ENCODE measurements around the gene UBXN1.
"Not testable (repeated sequence)": the region's sequence is repeated elsewhere in the genome, so short reads cannot be mapped to it uniquely, and the experiment has no call there.

UBXN1 gene

GRCh38 chr11:62708793-62709192 lies 29.9 kb upstream of the UBXN1 start:
- no peak for DNase-seq (ENCODE audit: low read depth)

GRCh38 chr11:62708392-62708791 lies 29.5 kb upstream of the UBXN1 start:
- no peak for DNase-seq (ENCODE audit: low read depth)

GRCh38 chr11:62707277-62707861 lies 28.5 kb upstream of the UBXN1 start, which contains the start of the genes BSCL2 and GNG3:
BSCL2 (minus strand) TSS chr11:62707424; CDS start chr11:62707195, 229 bp downstream.
GNG3 (plus strand) TSS chr11:62707676; CDS start chr11:62708296, 620 bp downstream.
- no peak for DNase-seq (ENCODE audit: low read depth)

- no peak for DNase-seq (ENCODE audit: low read depth)
Measured at GRCh38 chr11:62706850-62707247, 28.0 kb upstream of the UBXN1 start.

GRCh38 chr11:62705880-62706849 lies 27.3 kb upstream of the UBXN1 start:
- DNase-seq (ENCODE audit: low read depth) = peak; percentile 96

- DNase-seq (ENCODE audit: low read depth) = no peak
Measured at GRCh38 chr11:62705413-62705812, 26.5 kb upstream of the UBXN1 start.

GRCh38 chr11:62703921-62704320 lies 25.0 kb upstream of the UBXN1 start:
- not testable (repeated sequence) for DNase-seq (ENCODE audit: low read depth)

- peak; percentile 39 for DNase-seq (ENCODE audit: low read depth)
Measured at GRCh38 chr11:62702246-62702645, 23.4 kb upstream of the UBXN1 start.

GRCh38 chr11:62694455-62695167 lies 15.7 kb upstream of the UBXN1 start:
- DNase-seq (ENCODE audit: low read depth) = peak; percentile 83

GRCh38 chr11:62693624-62694023 lies 14.8 kb upstream of the UBXN1 start:
- not testable (repeated sequence) for DNase-seq (ENCODE audit: low read depth)

GRCh38 chr11:62689421-62690183 lies 10.7 kb upstream of the UBXN1 start, which contains the start of gene LRRN4CL:
LRRN4CL (minus strand) TSS chr11:62689530; CDS start chr11:62688508, 1,022 bp downstream.
- DNase-seq (ENCODE audit: low read depth) = peak; percentile 70

GRCh38 chr11:62688491-62688890 lies 9.6 kb upstream of the UBXN1 start:
- no peak for DNase-seq (ENCODE audit: low read depth)

GRCh38 chr11:62687508-62688396 lies 8.9 kb upstream of the UBXN1 start:
- no peak for DNase-seq (ENCODE audit: low read depth)

GRCh38 chr11:62682518-62682917 lies 3.6 kb upstream of the UBXN1 start:
- no peak for DNase-seq (ENCODE audit: low read depth)

GRCh38 chr11:62680825-62681240 lies 2.0 kb upstream of the UBXN1 start:
- DNase-seq (ENCODE audit: low read depth) = peak; percentile 82

- no peak for DNase-seq (ENCODE audit: low read depth)
Measured at GRCh38 chr11:62678433-62678769, 472 bp downstream of the UBXN1 start.

GRCh38 chr11:62677714-62678113 lies 1.2 kb downstream of the UBXN1 start:
- DNase-seq (ENCODE audit: low read depth) = no peak

GRCh38 chr11:62677156-62677555 lies 1.7 kb downstream of the UBXN1 start:
- no peak for DNase-seq (ENCODE audit: low read depth)

GRCh38 chr11:62676698-62677097 lies 2.2 kb downstream of the UBXN1 start:
- no peak for DNase-seq (ENCODE audit: low read depth)

- DNase-seq (ENCODE audit: low read depth) = not testable (repeated sequence)
Measured at GRCh38 chr11:62675415-62675814, 3.5 kb downstream of the UBXN1 start.

GRCh38 chr11:62673196-62673525 lies 5.7 kb downstream of the UBXN1 start:
- no peak for DNase-seq (ENCODE audit: low read depth)
